Epithelial cell of prostate (primary cell): Measurements from ENCODE around the gene CFAP119.

Source experiments
- DNase-seq: peaks from one replicate; pipeline ENCODE4 v3.0.0-alpha.2; 2011; ENCODE audit warnings: low read depth, low spot score
- H3K27ac ChIP-seq: fragments of 450-650 bp; 2 replicates; pipeline ENCODE4 v1.5.1; 2017; ENCODE audit warnings: mild to moderate bottlenecking

Gene CFAP119

DNA sequence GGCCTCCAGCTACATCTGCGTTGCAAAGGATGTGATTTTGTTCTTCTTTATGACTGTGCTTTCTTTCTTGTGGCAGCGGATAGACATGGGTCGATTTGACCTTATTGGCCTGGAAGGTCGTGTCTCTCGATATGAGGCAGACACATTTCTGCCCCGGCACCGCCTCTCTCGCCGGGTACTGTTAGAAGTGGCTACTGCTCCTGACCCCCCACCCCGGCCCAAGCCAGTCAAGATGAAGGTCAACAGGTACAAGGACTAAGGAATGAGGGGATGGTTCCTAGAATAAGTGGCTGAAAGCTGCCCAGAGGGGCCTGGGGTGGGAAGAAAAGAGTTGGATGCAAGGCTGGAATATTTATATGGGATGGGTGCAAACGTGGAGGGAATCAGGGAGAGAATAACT lies 41.8 kb downstream of the CFAP119 start:
- no peak overlapping the region for H3K27ac ChIP-seq
- no peak for DNase-seq

DNA sequence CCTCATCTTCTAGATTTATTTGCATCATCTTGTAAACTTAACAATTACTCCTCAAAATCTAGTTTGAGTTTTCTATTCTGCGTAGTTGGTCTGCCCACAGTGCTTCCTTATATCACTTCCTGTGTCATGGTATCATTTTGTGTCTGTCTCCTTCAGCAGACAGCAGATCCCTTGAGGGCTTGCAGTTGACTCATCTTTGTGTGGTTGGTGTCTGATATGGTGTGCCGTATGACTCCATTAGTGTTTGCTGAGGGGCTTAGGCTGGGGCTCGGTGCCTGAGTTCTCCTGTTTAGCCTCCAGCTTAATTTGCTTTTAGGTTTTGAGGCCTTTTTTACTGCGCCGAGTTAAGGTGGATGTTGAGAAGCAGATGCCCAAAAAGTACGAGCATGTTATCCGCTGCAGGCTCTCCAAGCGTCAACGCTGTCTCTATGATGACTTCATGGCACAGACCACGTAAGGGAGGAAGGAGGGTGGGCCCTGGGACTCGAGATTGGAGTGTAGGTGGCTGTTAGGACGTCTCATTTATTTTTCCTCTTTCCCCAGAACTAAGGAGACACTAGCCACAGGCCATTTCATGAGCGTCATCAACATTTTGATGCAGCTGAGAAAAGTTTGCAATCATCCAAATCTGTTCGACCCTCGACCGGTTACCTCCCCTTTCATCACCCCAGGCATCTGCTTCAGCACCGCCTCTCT lies 46.0 kb downstream of the CFAP119 start:
- DNase-seq, result no peak
- H3K27ac ChIP-seq, result peak overlapping the region; percentile 59

DNA sequence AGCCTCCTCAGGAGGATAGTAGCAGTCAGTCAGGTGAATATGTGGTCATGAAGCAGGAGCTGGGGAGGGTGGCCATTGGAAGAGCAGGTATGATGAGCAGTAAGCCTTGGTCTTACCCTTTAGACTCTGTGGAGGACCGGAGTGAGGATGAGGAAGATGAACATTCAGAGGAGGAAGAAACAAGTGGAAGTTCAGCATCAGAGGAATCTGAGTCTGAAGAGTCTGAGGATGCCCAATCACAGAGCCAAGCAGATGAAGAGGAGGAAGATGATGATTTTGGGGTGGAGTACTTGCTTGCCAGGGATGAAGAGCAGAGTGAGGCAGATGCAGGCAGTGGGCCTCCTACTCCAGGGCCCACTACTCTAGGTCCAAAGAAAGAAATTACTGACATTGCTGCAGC lies 50.1 kb downstream of the CFAP119 start:
- DNase-seq, result no peak
- H3K27ac ChIP-seq, result no peak overlapping the region

DNA sequence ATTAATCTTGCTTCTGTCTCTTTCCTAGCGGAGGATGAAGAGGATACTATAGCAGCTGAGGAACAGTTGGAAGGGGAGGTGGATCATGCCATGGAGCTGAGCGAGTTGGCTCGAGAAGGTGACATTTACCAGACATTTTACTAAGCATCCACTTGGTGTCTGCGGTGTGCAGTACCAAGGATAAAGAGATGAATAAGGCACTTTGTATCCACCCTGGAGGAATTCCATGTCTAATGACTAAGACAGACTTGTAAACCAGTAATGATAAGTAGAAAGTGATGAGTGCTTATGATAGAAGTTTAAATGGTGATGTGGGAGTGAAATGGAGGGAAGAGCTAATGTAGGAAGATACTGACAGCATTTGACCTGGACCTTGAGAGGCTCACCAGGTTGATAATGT lies 50.9 kb downstream of the CFAP119 start:
- no peak for DNase-seq
- H3K27ac ChIP-seq, result no peak overlapping the region
